T-helper 2 cell treated with Interferon-gamma antibody and Interleukin-4, amounts not matched to agents 100 ng/mL and 5 ng/mL, for 36 hours (primary cell): Measurements from ENCODE around the gene TRIM10. TPM values are rescaled to one million over a fixed set of nuclear protein-coding genes. Genes with fewer than 3 reads are reported as not detected.

Source experiments
- total RNA-seq: library from RNA; stranded (reverse); gene quantifications from 2 replicates; pipeline ENCODE4 v1.2.3, GENCODE V29; 2022

TRIM10 gene
- total RNA-seq, 1 donor from 2014 or later, result 0.05 TPM

Other genes starting within 250 kb of the TRIM10 start
- 1,695 and 1,705 TPM in 2 replicates for gene HLA-A, start 218.7 kb downstream of the TRIM10 start, total RNA-seq
- 69.6 and 72.2 TPM in 2 replicates for gene POLR1H, start 99.9 kb downstream of the TRIM10 start, total RNA-seq
- gene PPP1R11, start 94.0 kb downstream of the TRIM10 start, total RNA-seq, result 57.0 and 59.6 TPM in 2 replicates
- gene RNF39, start 85.4 kb downstream of the TRIM10 start, total RNA-seq, result not detected in 2 replicates
- gene TRIM31, start 48.1 kb downstream of the TRIM10 start, total RNA-seq, result not detected in 2 replicates
- not detected in 2 replicates for gene TRIM40, start 25.1 kb downstream of the TRIM10 start, total RNA-seq
- 0.25 TPM in 1 of 2 replicates, not detected in the other for gene TRIM15, start 2.3 kb upstream of the TRIM10 start, total RNA-seq
- gene TRIM26, start 52.2 kb upstream of the TRIM10 start, total RNA-seq, result 70.8 and 71.7 TPM in 2 replicates
- 11.2 and 11.6 TPM in 2 replicates for gene TRIM39, start 165.7 kb upstream of the TRIM10 start, total RNA-seq
- gene RPP21, start 183.9 kb upstream of the TRIM10 start, total RNA-seq, result 37.2 and 46.7 TPM in 2 replicates